Measurements from ENCODE around the gene NELL2. TPM values are rescaled to one million over a fixed set of nuclear protein-coding genes. Genes with fewer than 3 reads are reported as not detected.

Gene NELL2
- total and polyA plus RNA-seq, 10 of the 15 experiments (the other 5 are each of a cell fraction or from before 2014, with no cell fraction given), result 0.27 to 2.3 (median 0.76) TPM

DNA sequence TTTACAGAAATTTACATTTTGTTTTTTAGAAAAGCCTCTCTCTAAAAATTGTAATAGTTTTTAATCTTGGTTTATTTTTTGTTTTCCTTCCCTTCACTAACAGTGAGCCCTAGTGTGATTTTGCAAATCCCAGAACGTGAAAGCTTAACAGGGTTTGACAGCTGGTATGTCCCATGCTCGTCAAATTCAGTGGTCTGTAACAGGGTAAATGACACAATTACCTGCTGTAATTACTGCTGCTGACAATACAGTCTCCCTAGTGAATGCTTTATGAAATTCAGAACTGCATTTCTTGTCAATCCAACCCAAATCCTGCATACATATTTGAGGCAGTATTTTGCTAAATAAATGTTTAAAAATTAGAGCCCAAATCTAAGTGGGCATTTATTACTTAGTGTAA, 249.2 kb downstream of the NELL2 start (continued):
- TF ChIP-seq MEF2A (IDR thresholded peaks at IDR 0.05; ENCODE audit: insufficient read depth, low read depth, low read length) (no peak), E4F1 (IDR thresholded peaks at IDR 0.05; ENCODE audit: borderline replicate concordance, partially characterized antibody) (no peak), EP300 (IDR thresholded peaks at IDR 0.05; ENCODE audit: borderline replicate concordance in 1 of 2, control insufficient read depth in 1 of 2, low read depth in 2 of 2, low read length in 2 of 2) (no peak), RAD21 (IDR thresholded peaks at IDR 0.05; ENCODE audit: insufficient read depth, low read depth, low read length) (no peak), PAX8 (IDR thresholded peaks at IDR 0.05) (no peak), HDGF (IDR thresholded peaks at IDR 0.05) (no peak)
- TF ChIP-seq, protein P1, sequence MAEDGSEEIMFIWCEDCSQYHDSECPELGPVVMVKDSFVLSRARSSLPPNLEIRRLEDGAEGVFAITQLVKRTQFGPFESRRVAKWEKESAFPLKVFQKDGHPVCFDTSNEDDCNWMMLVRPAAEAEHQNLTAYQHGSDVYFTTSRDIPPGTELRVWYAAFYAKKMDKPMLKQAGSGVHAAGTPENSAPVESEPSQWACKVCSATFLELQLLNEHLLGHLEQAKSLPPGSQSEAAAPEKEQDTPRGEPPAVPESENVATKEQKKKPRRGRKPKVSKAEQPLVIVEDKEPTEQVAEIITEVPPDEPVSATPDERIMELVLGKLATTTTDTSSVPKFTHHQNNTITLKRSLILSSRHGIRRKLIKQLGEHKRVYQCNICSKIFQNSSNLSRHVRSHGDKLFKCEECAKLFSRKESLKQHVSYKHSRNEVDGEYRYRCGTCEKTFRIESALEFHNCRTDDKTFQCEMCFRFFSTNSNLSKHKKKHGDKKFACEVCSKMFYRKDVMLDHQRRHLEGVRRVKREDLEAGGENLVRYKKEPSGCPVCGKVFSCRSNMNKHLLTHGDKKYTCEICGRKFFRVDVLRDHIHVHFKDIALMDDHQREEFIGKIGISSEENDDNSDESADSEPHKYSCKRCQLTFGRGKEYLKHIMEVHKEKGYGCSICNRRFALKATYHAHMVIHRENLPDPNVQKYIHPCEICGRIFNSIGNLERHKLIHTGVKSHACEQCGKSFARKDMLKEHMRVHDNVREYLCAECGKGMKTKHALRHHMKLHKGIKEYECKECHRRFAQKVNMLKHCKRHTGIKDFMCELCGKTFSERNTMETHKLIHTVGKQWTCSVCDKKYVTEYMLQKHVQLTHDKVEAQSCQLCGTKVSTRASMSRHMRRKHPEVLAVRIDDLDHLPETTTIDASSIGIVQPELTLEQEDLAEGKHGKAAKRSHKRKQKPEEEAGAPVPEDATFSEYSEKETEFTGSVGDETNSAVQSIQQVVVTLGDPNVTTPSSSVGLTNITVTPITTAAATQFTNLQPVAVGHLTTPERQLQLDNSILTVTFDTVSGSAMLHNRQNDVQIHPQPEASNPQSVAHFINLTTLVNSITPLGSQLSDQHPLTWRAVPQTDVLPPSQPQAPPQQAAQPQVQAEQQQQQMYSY (CRISPR knock-in tag; IDR thresholded peaks at IDR 0.05), result no peak
